HG02943 (cell line): ENCODE data around the gene RAB24.
"Not testable (repeated sequence)": the region's sequence is repeated elsewhere in the genome, so short reads cannot be mapped to it uniquely, and the experiment has no call there.

Experiments used
- ATAC-seq: cut with Tn5 transposase; IDR thresholded peaks from one replicate; pipeline ENCODE4 v1.9.1; 2021; ENCODE audit warnings: mild to moderate bottlenecking, low read depth, moderate library complexity; ENCODE audit not compliant: unreplicated experiment

The RAB24 gene

GRCh38 chr5:177296581-177296980, 6.9 kb downstream of the RAB24 start:
- ATAC-seq, result no peak

GRCh38 chr5:177295924-177296323, 7.6 kb downstream of the RAB24 start:
- no peak for ATAC-seq

- no peak for ATAC-seq
Observed at GRCh38 chr5:177294632-177295031, 8.9 kb downstream of the RAB24 start.

- no peak for ATAC-seq
Observed at GRCh38 chr5:177293819-177294581, 9.5 kb downstream of the RAB24 start.

GRCh38 chr5:177291735-177292134, 11.8 kb downstream of the RAB24 start:
- ATAC-seq, result no peak

GRCh38 chr5:177290816-177291596, 12.5 kb downstream of the RAB24 start:
- ATAC-seq, result no peak

DNA sequence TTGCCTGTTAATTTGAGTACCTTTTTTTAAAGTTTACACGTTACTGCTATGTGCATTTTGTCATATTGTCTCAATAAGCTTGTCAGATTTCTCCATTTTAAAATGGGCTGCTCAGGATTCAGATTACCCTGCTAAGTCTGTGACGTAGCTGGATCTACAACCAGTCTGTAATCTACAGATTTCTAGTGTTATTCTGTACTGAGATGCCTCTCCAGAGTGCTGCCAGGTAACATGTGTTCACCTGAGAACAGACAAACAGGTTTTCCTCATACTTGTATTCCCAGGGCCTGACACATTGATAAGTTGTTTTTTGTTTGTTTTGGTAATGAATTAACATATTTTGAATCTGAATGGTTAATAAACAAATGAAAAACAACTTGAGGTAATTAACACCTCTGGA, 15.3 kb downstream of the RAB24 start:
- no peak for ATAC-seq

DNA sequence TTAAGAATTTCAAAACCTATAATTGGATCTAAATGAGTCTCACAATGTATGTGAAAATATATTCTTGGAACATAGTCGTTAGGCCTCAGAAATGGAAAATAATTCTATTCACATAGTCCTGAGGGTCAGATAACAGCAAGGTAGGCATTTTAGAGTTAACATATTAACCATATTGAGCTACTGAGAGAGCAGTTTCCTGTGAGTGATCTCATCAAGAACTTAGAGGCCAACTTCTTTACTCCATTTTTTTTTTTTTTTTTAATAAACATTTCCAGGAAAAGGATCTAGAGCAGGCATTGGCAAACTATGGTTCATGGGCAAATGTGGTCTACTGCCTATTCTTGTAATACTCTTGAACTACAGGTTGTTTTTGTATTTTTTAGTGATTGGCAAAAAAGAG, 26.6 kb downstream of the RAB24 start:
- ATAC-seq, result no peak

DNA sequence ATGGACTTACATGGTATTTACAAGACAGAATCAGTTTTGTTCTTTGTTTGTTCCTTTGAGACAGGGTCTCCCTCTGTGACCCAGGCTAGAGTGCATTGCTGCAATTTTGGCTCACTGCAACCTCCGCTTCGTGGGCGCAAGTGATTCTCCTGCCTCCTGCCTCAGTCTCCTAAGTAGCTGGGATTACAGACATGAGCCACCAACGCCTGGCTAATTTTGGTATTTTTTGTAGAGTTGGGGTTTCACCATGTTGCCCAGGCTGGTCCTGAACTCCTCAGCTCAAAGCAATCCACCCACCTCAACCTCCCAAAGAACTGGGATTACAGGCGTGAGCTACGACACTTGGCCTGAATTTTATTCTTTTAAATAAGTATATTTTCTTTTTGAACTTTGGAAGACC, 27.6 kb downstream of the RAB24 start:
- ATAC-seq, result no peak

- ATAC-seq, result no peak
Observed at GRCh38 chr5:177271113-177271512, 32.4 kb downstream of the RAB24 start.

DNA sequence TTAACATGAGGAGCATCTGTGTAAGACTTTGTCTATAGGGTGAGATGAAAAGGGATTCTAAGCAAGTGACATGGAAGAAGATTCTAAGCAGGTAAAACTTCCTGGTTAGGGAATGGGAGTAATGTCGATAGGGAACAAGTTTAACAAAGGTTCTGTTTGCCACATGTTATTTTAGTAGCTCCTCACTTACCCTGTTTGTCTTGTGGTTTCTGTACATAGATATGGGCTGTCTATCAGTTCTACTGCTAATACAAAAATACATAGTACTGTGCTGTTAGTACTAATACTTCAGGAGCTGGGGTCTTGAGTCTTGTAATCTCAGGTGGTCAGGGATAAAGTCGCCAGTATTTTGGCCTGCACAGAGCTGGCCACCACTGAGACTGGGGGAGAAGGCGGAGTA, 32.9 kb downstream of the RAB24 start:
- ATAC-seq, result no peak

DNA sequence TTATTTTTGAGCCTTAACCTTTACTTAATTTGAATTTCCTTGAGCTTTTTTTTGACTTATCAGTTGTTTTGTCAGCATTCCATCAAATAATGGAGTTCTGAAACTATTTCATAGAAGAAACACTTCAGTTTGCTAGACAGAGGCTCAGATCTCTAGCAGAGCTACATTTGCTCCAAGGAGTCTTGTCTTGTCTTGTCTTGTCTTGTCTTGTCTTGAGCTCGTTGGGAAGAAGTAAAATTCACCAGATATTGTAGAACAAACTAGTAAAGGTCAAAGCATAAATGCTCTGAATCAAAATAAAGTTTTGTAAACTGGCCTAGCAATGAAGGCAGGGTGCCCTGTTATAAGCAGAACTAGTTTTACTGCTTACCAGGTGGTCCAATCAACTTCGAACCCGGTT, 33.5 kb downstream of the RAB24 start:
- no peak for ATAC-seq

GRCh38 chr5:177269232-177269895, 34.2 kb downstream of the RAB24 start:
- ATAC-seq, result no peak

- no peak for ATAC-seq
Observed at GRCh38 chr5:177265395-177265794, 38.1 kb downstream of the RAB24 start.

- no peak for ATAC-seq
Observed at GRCh38 chr5:177264178-177264577, 39.3 kb downstream of the RAB24 start.

DNA sequence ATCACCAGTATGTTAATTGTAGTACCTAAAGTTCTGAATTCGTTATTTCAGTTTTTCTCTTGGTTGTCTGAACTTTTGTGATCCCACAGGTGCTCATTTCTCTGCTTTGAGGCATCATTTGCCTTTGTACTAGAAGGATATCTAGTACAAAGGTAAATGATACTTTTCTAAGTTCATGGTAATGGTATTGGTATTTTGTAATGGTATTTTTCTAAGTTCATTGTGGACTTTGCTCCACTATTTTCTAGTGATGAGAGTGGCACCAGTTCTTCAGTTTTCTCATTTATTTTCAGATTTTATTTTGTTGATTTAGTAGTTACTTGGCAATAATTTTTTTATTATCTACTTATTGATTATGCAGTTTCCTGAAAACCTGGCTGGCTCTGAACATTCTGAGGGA, 42.0 kb downstream of the RAB24 start:
- ATAC-seq, result no peak

- ATAC-seq, result no peak
Observed at GRCh38 chr5:177260961-177261360, 42.6 kb downstream of the RAB24 start.

DNA sequence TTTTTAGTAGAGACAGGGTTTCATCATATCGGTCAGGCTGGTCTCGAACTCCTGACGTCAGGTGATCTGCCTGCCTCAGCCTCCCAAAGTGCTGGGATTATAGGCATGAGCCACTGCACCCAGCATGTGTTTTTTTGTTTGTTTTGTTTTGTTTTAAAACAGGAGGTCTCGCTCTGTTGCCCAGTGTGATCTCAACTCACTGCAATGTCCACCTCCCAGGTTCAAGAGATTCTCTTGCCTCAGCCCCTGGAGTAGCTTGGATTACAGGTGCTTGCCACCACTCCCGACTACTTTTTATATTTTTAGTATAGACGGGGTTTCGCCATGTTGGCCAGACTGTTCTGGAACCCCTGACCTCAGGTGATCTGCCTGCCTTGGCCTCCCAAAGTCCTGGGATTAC, 44.8 kb downstream of the RAB24 start:
- not testable (repeated sequence) for ATAC-seq

DNA sequence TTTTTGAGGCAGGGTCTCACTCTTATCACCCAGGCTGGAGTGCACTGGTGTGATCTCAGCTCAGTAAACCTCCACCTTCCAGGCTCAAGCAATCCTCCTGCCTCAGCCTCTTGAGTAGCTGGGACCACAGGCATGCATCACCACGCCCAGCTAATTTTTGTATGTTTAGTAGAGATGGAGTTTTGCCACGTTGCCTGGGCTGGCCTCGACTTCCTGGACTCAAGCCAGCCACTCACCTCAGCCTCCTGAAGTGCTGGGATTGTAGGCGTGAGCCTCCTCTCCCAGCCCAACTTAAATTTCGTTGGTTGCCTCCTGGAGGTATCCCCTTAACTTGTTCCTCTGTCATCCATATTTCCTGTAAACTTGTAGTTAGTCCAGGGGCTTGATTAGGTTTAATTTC, 47.2 kb downstream of the RAB24 start:
- no peak for ATAC-seq

- ATAC-seq, result no peak
Observed at GRCh38 chr5:177253252-177253651, 50.3 kb downstream of the RAB24 start.
